H1 (cell line): ENCODE data around the gene FGF14. TPM values are rescaled to one million over a fixed set of nuclear protein-coding genes. Genes with fewer than 3 reads are reported as not detected.

Experiments
- CTCF ChIA-PET: fragments of 300-600 bp; sonication (Branson Sonifier 250); formaldehyde crosslinking; loops from one replicate; lab custom pipeline; 2021; ENCODE audit not compliant: partially characterized antibody; lab: Charles Lee
- POLR2A ChIA-PET: fragments of 300-600 bp; sonication (Branson Sonifier 250); formaldehyde crosslinking; loops from one replicate; lab custom pipeline; 2021; ENCODE audit warnings: inconsistent platforms; ENCODE audit not compliant: partially characterized antibody; lab: Charles Lee
- DNase-seq, 2 experiments: peaks; one replicate each; pipeline versions ENCODE4 v3.0.0 to v3.0.0-alpha.2; 2010 to 2022; ENCODE audit warnings: low spot score in 2 of 2, low read depth in 1 of 2, mixed read lengths in 1 of 2
- FAIRE-seq: peaks from 2 replicates; lab custom pipeline; 2011; peaks lifted over from hg19 to GRCh38; lab: Jason Lieb, UNC
- H2AFZ ChIP-seq: 2 replicates; pipeline ENCODE4 v1.8.1; 2012; ENCODE audit warnings: low read length, inconsistent platforms
- H2AK5ac ChIP-seq: 2 replicates; pipeline ENCODE4 v1.6.1; 2013; ENCODE audit warnings: low read depth, low read length
- H2BK120ac ChIP-seq: replicated peaks from 2 replicates; pipeline ENCODE3; 2013; ENCODE audit warnings: low read depth, low read length, inconsistent platforms
- H2BK12ac ChIP-seq: 2 replicates; pipeline ENCODE4 v1.6.1; 2013; ENCODE audit warnings: low read depth, low read length
- H2BK15ac ChIP-seq: 2 replicates; pipeline ENCODE4 v1.6.1; 2013; ENCODE audit warnings: low read length
- H2BK20ac ChIP-seq: 2 replicates; pipeline ENCODE4 v1.6.1; 2013; ENCODE audit warnings: low read length
- H2BK5ac ChIP-seq: 2 replicates; pipeline ENCODE4 v1.6.1; 2013; ENCODE audit warnings: low read depth, low read length
- H3K14ac ChIP-seq: 2 replicates; pipeline ENCODE4 v1.6.1; 2013; ENCODE audit warnings: inconsistent platforms; ENCODE audit not compliant: insufficient read length
- H3K18ac ChIP-seq: 2 replicates; pipeline ENCODE4 v1.6.1; 2013; ENCODE audit warnings: low read length; ENCODE audit errors: extremely low read depth
- H3K23ac ChIP-seq: 2 replicates; pipeline ENCODE4 v1.6.1; 2013; ENCODE audit warnings: inconsistent platforms; ENCODE audit not compliant: insufficient read length
- H3K23me2 ChIP-seq: 2 replicates; pipeline ENCODE4 v1.6.1; 2013; ENCODE audit warnings: low read depth, low read length
- H3K27ac ChIP-seq: 2 replicates; pipeline ENCODE4 v1.6.1; 2011; ENCODE audit warnings: low read depth, low read length, inconsistent platforms
- H3K27me3 ChIP-seq, 4 experiments: replicated peaks in 1 of 4; 1 replicate in 1 of 4; 2 replicates in 3 of 4; pipeline versions ENCODE4 v1.6.1 to v1.8.1; 2011 to 2013; ENCODE audit warnings: low read length in 3 of 4, mild to moderate bottlenecking in 3 of 4, inconsistent platforms in 2 of 4, mixed read lengths in 2 of 4, moderate library complexity in 1 of 4; ENCODE audit not compliant: control insufficient read depth in 3 of 4, insufficient read depth in 3 of 4; ENCODE audit errors: extremely low read depth in 1 of 4
- H3K36me3 ChIP-seq, 4 experiments: 2 replicates each; pipeline versions ENCODE4 v1.6.1 to v1.8.1; 2011 to 2013; ENCODE audit warnings: mild to moderate bottlenecking in 4 of 4, low read length in 3 of 4, moderate library complexity in 2 of 4, control low read depth in 1 of 4, inconsistent platforms in 1 of 4; ENCODE audit not compliant: insufficient read depth in 4 of 4, control insufficient read depth in 2 of 4
- H3K4ac ChIP-seq: replicated peaks from 2 replicates; pipeline ENCODE3; 2013; ENCODE audit warnings: low read length, low read depth, mixed read lengths, inconsistent platforms; ENCODE audit not compliant: insufficient read length
- H3K4me1 ChIP-seq, 4 experiments: replicated peaks in 1 of 4; 1 replicate in 1 of 4; 2 replicates in 3 of 4; pipeline versions ENCODE4 v1.6.1 to v1.8.1; 2011 to 2013; ENCODE audit warnings: low read length in 3 of 4, inconsistent platforms in 2 of 4, mixed read lengths in 1 of 4; ENCODE audit not compliant: insufficient read depth in 4 of 4, control insufficient read depth in 3 of 4
- H3K4me2 ChIP-seq, 2 experiments: 2 replicates each; pipeline versions ENCODE4 v1.6.1 to v1.8.1; 2011 to 2013; ENCODE audit warnings: low read depth in 2 of 2, low read length in 2 of 2, control low read depth in 1 of 2, inconsistent platforms in 1 of 2, mild to moderate bottlenecking in 1 of 2; ENCODE audit not compliant: insufficient read depth in 1 of 2
- H3K4me3 ChIP-seq, 4 experiments: fragments of 200-600, 300-600 bp in 1 of 4; sonication (generic), shearing (Covaris generic), sonication (Bioruptor Twin) in 1 of 4; 2 replicates each; pipeline versions ENCODE4 v1.5.1 to v1.8.1; 2011 to 2016; ENCODE audit warnings: low read length in 4 of 4, low read depth in 3 of 4, control low read depth in 2 of 4, inconsistent platforms in 2 of 4, mild to moderate bottlenecking in 2 of 4, mixed read lengths in 1 of 4, moderate library complexity in 1 of 4; ENCODE audit not compliant: insufficient read depth in 2 of 4; ENCODE audit errors: extremely low read depth in 1 of 4
- H3K56ac ChIP-seq: replicated peaks from 2 replicates; pipeline ENCODE3; 2013; ENCODE audit warnings: low read depth, mild to moderate bottlenecking, mixed read lengths, low read length, inconsistent platforms; ENCODE audit not compliant: insufficient read length
- H3K79me1 ChIP-seq: 2 replicates; pipeline ENCODE4 v1.6.1; 2013; ENCODE audit warnings: low read depth, low read length, control low read depth
- H3K79me2 ChIP-seq, 2 experiments: 2 replicates each; pipeline versions ENCODE4 v1.6.1 to v1.8.1; 2012 to 2013; ENCODE audit warnings: low read length in 2 of 2, mild to moderate bottlenecking in 2 of 2, inconsistent platforms in 1 of 2; ENCODE audit not compliant: insufficient read depth in 2 of 2, control insufficient read depth in 1 of 2
- H3K9ac ChIP-seq, 4 experiments: replicated peaks in 1 of 4; 1 replicate in 1 of 4; 2 replicates in 3 of 4; pipeline versions ENCODE4 v1.6.1 to v1.8.1; 2011 to 2013; ENCODE audit warnings: low read depth in 3 of 4, low read length in 3 of 4, control low read depth in 2 of 4, mild to moderate bottlenecking in 2 of 4, moderate library complexity in 2 of 4, inconsistent platforms in 1 of 4; ENCODE audit errors: extremely low read depth in 1 of 4
- H3K9me3 ChIP-seq, 2 experiments: 2 replicates each; pipeline versions ENCODE4 v1.6.1 to v1.8.1; 2012 to 2013; ENCODE audit warnings: mild to moderate bottlenecking in 2 of 2, moderate library complexity in 2 of 2, control low read depth in 1 of 2, inconsistent platforms in 1 of 2, low read depth in 1 of 2, low read length in 1 of 2, mixed read lengths in 1 of 2; ENCODE audit not compliant: insufficient read depth in 2 of 2
- H4K20me1 ChIP-seq, 2 experiments: replicated peaks in 1 of 2; 2 replicates each; pipeline versions ENCODE3 to v1.8.1; 2011 to 2013; ENCODE audit warnings: inconsistent platforms in 2 of 2, low read length in 2 of 2, mild to moderate bottlenecking in 1 of 2; ENCODE audit not compliant: insufficient read depth in 2 of 2, control insufficient read depth in 1 of 2
- H4K5ac ChIP-seq: 2 replicates; pipeline ENCODE4 v1.6.1; 2013; ENCODE audit warnings: low read length, low read depth, mixed read lengths, inconsistent platforms; ENCODE audit not compliant: insufficient read length
- H4K8ac ChIP-seq: 2 replicates; pipeline ENCODE4 v1.8.0; 2013; ENCODE audit warnings: mild to moderate bottlenecking, moderate library complexity, low read length, inconsistent platforms; ENCODE audit not compliant: insufficient read depth; ENCODE audit errors: extremely low read depth
- H4K91ac ChIP-seq: replicated peaks from 2 replicates; pipeline ENCODE3; 2013; ENCODE audit warnings: low read length, mixed read lengths, inconsistent platforms; ENCODE audit not compliant: insufficient read length
- CBX5 ChIP-seq: fragments of 300-800, 300-1000 bp; sonication (generic); IDR thresholded peaks from 2 replicates; pipeline ENCODE4 v1.7.1; 2016; ENCODE audit warnings: antibody characterized with exemption, low read length, low read depth
- CTCF ChIP-seq, 3 experiments: IDR thresholded peaks; 1 replicate in 2 of 3; 2 replicates in 1 of 3; pipeline versions ENCODE4 v1.5.1 to v1.6.1; 2011; ENCODE audit warnings: low read length in 3 of 3, mild to moderate bottlenecking in 3 of 3, inconsistent platforms in 2 of 3, low read depth in 1 of 3, moderate library complexity in 1 of 3; ENCODE audit not compliant: insufficient read depth in 1 of 3; ENCODE audit errors: control extremely low read depth in 1 of 3
- RAD21 ChIP-seq, 2 experiments: IDR thresholded peaks in 1 of 2; conservative IDR thresholded peaks in 1 of 2; 2 replicates each; pipeline ENCODE4 v1.6.1; 2011; ENCODE audit warnings: low read depth in 2 of 2, low read length in 2 of 2, improper control_type of control experiment in 1 of 2, inconsistent platforms in 1 of 2, mild to moderate bottlenecking in 1 of 2, moderate library complexity in 1 of 2
- WGBS, 2 experiments: shearing (Covaris generic) in 1 of 2; methylation state at CpG; one replicate each; pipeline versions ENCODE4 v1.1.6 to v1.1.7; 2013 to 2015; ENCODE audit warnings: low lambda C conversion rate in 2 of 2, mixed read lengths in 2 of 2, inconsistent platforms in 1 of 2, low coverage in 1 of 2, missing lambda C conversion rate in 1 of 2; ENCODE audit not compliant: insufficient replicate concordance in 2 of 2, insufficient coverage in 1 of 2, insufficient read length in 1 of 2; ENCODE audit errors: extremely low coverage in 1 of 2, missing lambda C conversion rate in 1 of 2; 5-methylcytosine and 5-hydroxymethylcytosine counted together
- polyA plus RNA-seq, 7 experiments: library from polyadenylated mRNA; depleted of rRNA in 3 of 7; stranded (reverse) in 5 of 7; unstranded in 2 of 7; fragments of >200 nt in 5 of 7; fragments of 200-250 nt in 2 of 7; gene quantifications; 1 replicate in 5 of 7; 2 replicates in 1 of 7; 4 replicates in 1 of 7; pipeline versions ENCODE4 v1.2.1 to v1.2.3, GENCODE V29; 2011 to 2013; ENCODE audit warnings: missing spikeins in 2 of 7, mixed read lengths in 2 of 7
- total RNA-seq: library from RNA; stranded (reverse); fragmentation: NEBNext Ultra II Directional; extraction: Animal tissue kit (Norgen Biotek cat#: 25700); gene quantifications from 2 replicates; pipeline ENCODE4 v1.2.1, GENCODE V29; 2021

The FGF14 gene
- total and polyA plus RNA-seq, 2 of the 8 experiments (the other 6 are each of a cell fraction or from before 2014, with no cell fraction given), result 0.05 to 0.58 TPM

DNA sequence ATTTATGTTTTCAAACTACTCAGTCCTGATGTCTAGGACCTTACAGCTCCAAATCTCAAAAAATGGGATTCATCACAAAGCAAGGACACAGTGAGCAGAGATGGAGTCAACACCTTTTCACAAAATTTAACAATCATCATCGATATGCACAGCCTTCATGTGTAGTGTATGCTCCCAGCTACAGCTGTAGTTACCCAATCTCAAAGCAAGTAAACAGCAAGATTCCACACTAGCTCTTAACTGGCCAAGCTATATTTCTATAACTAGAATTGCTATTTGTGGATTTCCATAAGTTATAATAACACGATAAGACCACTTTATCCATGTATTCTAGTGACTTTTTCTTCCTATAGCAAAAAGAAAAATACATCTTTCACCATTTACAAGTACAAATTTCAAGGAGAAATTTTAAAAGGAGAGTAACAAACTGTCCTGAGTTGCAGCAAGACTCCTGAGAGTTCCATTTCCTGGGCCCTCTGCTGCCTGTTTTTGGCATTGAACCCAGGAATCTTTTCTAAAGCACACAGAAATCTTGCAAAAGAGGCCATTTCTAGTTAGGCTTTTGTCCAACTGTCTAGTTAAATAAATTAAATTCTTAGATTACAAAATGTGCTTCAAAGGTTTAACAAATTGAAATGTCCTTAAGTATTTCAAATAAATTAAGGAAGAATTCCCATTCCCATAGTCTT, 460.6 kb downstream of the FGF14 start:
- no peak overlapping the region for H3K56ac ChIP-seq
- no peak overlapping the region for H2BK12ac ChIP-seq
- FAIRE-seq (no peak), DNase-seq (no peak)
- no peak overlapping the region for H3K23ac ChIP-seq
- H3K27me3 ChIP-seq, result no peaks in the 10 kb centered on the region
- no peak overlapping the region for H4K91ac ChIP-seq
- no peaks in the 10 kb centered on the region for H3K79me1 ChIP-seq
- H3K36me3 ChIP-seq, result no peaks in the 10 kb centered on the region
- H4K5ac ChIP-seq, result no peak overlapping the region
- H2AFZ ChIP-seq, result no peak overlapping the region
- no peak overlapping the region for H2BK120ac ChIP-seq
- H3K9ac ChIP-seq, result no peak overlapping the region
- no peak overlapping the region for H3K14ac ChIP-seq
- H2BK5ac ChIP-seq, result no peak overlapping the region
- TF ChIP-seq RAD21 (IDR thresholded peaks at IDR 0.05 in 1 of 2, conservative IDR thresholded peaks at IDR 0.05 in 1 of 2; ENCODE audit: low read depth in 2 of 2, low read length in 2 of 2) (peak; percentile 37 to 50), CBX5 (no peak), CTCF (IDR thresholded peaks at IDR 0.05; ENCODE audit: control extremely low read depth in 1 of 3, insufficient read depth in 1 of 3, low read depth in 1 of 3, low read length in 3 of 3) (peak in 2 of 3 experiments; percentile 49 to 52; a peak in 3 of 4 replicates)
- H2BK15ac ChIP-seq, result no peak overlapping the region
- no peak overlapping the region for H3K27ac ChIP-seq
- H4K20me1 ChIP-seq, result no peaks in the 10 kb centered on the region
- CTCF ChIA-PET, result interaction anchor here (0.6 to 1.9 kb wide), 27 partner anchors 9 to 797 kb away, joined by 3 to 18 read pairs (median 4); no protein-coding TSS in a partner anchor
- H3K18ac ChIP-seq, result no peak overlapping the region
- no peak overlapping the region for H4K8ac ChIP-seq
- H3K4ac ChIP-seq, result no peak overlapping the region
- no peak overlapping the region for H2AK5ac ChIP-seq
- WGBS, 2 experiments, result 82% methylated on average over 2 of the region's 2 CpGs; no CpG with 5 or more reads in 1 of the 2 experiments
- H3K79me2 ChIP-seq, result no peaks in the 10 kb centered on the region
- POLR2A ChIA-PET, result no interaction called here
- H3K9me3 ChIP-seq, result no peaks in the 10 kb centered on the region
- H3K4me3 ChIP-seq, result no peak overlapping the region
- H2BK20ac ChIP-seq, result no peak overlapping the region
- no peak overlapping the region for H3K4me2 ChIP-seq
- no peaks in the 10 kb centered on the region for H3K4me1 ChIP-seq
- H3K23me2 ChIP-seq, result no peaks in the 10 kb centered on the region
